HG03432 (cell line): ENCODE measurements around the gene DNMT3A.

Experiments
- ATAC-seq: cut with Tn5 transposase; IDR thresholded peaks from one replicate; pipeline ENCODE4 v1.9.1; 2021; ENCODE audit warnings: mild to moderate bottlenecking, moderate library complexity; ENCODE audit not compliant: unreplicated experiment

DNMT3A gene

DNA sequence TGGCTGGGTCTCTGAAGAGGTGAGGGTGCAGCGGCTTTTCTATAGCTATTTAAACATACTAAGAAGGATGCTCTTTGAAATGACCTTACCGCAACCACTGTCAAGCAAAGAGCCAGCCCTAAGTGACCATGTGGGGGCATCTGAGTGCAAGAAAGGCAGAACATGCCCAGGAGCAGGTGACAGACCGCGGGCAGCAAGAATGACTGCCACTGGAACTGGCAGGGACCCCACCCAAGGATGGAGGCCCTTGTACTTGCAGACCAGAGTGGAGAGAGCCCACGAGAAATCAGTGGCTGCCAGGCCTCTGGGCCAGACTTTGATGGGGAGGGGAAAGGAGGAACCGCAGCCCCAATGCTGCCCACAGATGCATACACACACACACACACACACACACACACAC, 33.1 kb downstream of the DNMT3A start:
- ATAC-seq = no peak

DNA sequence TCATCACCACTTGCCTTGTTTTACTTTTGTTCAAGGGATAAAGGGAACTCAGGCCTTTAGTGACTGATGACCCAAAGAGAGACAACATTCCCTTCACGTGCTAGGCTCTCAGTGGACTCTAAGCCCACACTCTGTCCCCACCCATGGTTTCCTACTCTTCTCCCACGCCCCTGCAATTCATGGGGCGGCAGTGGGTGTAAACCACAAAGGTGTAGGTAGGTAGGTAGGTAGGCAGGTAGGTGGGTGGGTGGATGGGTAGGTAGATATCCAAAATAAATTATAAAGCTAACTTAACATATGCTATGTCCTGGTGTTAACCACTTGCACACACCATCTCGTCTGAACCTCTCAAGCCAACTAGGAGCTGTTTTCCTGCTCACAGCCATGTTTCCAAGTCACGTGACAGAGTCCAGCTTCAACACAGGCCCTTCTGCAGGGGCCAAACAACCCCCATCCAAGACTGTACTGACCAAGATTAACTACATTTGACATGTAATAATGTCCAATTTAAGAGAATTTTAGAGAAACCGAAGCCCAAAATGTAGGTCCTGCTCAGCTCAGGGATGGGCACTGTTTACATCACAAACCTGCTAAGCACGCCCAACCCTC, 33.7 kb downstream of the DNMT3A start:
- no peak for ATAC-seq

DNA sequence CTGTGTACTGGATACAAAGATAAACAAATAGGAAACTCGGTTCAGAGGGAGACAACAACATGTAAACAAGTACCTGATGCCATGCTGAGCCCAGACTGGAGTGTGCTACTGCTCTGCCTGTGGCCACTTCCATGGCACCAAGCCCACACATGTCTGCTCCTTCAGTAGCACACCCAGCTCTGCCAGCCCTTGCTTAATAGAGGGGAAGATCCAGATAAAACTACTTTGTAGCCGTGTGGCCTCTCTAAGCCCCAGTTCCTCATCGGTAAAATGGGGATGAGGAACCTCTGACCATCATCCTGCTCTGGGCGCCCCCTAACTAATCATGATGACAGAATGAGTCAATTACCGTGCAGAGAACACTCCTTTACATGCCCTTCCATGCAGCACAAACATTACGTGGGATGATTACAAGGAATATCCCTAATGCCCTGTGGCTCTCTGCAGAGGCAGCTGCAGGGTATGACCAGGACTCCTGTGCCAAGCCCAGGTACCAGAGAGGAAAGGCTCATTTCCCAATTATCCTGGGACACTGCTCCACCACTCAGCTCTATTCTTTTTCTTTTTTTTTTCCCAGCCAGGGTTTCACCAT, 34.9 kb downstream of the DNMT3A start:
- ATAC-seq = no peak

DNA sequence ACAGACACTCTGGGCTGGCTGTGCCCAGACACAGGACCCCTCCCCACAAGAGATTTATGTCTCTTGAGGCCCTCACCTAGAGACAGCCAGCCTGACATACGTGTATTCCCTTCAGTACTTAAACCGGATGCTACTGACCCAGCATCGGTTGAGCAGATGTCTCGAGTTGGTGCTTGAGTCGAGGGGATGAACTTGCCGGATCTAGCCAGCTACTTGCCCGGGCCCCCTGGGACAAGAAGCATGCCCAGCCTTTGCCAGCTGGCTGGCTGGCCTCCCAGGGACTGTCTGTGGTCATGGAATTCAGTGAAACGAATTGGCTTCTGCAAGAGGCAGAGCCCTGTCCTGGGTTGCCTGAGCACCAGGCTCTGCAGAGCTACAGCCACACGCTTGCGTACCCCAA, 36.0 kb downstream of the DNMT3A start:
- no peak for ATAC-seq

DNA sequence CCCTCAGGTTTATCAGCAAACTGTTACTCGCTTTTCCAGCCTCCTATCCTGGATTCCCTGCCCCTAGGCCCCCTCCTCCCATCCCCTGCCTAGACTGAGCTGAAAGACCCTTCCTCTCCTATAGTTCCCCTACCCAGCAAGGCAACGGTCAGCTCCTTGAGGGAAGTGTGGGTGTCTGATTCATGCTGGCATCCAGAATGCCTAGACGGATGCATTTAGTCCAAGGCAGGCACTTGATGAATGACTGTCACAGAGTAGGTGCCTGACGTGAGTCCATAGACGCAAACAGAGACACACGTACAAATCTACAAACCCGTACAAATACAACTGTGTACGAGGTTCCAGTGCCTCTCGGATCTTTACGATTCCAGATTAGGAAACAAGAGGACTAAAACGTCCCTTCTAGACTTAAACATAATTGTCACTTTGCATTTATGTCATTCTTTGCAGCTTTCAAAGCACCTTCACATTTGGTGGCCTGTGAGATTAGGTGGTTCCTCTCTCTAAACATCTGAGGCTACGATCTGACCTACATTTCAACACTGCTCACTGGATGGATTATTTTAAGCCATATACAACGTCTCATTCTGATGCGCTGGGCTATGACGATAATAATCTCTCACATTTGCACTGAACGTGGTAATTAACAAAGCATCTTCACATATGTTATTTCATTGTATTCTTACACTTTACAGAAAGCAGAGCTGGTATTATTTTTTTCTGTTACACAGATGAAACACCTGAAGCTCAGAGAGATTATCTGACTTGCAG, 36.7 kb downstream of the DNMT3A start:
- ATAC-seq = no peak

DNA sequence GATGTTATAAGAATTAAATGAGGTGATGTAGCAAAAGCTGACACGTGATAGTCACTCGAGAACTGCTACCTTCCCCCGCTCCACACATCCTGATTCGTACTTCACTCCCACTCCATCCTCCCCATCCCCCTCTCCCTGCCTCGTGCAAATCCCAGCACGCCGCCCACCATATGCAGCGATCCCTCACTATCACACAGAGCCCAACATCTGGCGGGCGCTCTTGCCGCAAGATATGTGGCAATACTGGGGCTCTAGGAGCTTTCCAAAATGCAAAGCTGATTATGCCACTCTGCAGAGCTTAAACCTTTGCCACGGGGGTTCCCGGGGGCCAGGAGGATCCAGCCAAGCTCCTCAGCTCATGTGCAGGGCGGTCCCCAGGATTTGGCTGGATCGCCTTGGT, 37.4 kb downstream of the DNMT3A start:
- no peak for ATAC-seq

DNA sequence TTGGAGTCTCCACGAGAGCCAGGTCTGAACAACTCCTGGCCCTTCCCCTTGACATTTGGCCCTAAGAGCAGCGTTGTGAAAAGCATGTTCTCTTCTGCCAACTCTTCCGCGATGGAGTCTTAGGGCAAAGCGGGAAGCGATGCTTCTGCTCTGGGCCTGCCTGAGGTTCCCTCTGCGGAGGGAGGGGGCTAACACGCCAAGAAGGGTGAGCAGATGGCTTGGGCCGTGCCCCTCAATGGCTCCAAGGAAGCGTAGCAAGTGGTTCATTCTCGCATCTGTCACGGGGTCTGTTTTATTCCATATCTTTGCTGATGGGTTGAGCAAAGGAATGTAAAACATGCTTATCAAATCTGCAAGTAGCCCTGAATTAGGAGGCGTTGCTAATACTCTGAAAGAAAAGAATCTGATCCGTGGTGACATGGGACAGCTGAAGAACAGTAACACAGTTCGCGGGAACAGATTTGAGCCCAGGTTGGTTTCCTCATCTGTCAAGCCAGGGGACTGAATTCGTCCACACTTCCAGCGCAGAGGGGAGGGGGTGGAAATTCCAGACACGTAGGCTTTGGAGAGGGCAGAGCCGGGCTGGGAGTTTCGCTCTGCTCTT, 38.0 kb downstream of the DNMT3A start:
- no peak for ATAC-seq

DNA sequence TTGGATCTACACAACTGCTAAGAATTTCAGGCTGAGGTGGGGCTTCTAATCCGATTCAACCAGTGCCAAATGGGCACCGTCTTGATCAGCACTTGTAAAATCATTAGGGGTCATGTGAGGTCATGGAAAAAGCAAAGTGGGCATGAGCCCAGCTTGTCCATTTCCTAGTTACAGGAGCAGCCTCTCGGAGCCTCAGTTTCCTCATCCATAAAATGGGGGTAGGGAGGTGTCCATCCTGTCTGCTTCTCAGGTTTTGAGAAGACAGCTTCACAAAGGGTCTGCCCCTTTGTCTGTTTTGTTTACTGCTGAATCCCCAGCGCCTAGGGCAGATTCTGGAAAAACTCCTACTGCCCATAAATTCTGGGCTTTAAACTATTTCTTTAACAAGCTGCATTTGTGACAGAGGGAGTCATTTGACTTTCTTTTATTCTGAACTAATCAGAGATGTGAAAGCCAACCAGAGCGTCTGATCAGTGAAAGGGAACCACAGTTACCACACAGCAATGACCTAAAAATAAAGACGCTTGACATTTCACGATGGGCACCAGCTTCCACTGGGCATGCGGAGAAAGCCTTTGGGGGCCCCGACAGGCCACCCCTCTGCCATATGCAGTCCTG, 38.9 kb downstream of the DNMT3A start:
- ATAC-seq = no peak

DNA sequence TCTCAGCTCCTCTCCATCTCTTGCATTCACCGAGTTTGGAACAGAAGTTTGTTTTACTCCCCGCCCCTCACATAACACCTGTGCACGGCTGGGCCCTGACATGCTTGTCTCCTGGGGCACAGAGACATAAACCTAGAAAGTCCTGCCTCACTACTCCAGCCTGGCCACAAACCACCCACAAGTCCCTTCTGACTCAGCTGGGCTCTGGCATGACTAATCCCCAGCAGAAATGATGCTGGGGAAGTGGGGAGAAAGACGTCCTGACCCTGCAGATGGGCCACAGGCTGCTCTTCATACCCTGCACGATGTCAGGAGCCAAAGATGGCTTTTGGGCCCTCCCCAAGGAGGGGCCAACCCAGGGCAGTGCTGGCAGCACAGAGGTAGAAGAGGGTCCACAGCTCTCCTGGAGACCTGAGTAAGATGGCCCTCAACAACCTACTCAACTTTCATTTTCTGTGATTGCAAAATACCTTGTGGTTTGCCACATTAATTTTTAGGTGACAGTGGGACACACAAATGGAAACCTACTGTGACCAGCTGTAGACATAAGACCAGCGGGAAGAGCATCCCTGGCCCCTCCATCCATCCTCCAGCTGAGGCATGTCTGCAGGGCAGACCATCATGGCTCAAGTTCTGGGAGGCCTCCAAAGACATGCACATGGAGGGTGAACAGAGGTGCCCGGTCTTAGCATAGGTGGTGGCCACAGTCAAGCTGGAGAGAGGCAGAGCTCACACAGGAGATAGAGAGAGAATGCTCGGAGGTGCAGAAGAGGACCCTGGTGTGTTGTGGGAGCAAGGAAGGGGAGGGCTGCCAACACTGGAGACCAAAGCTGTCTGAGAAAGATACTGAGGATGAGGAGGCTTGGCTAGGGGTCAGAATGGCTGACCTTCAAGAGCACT, 40.0 kb downstream of the DNMT3A start:
- peak; percentile 92 for ATAC-seq

DNA sequence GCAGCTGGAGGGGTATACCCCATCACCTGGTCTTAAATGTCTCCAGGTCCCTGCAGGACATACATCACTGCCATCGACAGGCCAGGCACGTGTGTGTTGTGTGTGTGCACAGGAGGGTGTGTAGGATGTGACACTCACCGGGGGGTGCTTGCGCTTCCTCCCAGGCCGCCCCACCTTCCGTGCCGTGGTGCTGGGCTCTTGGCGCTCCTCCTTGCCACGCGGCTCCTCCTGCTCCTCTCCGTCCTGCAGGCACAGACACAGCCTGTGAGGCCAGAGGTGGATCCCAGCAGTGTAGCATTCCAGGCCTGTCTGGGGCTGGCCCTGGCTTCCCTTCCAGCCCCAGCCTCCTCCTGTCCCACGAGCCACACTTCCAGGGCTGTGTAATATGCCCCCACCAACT, 41.7 kb downstream of the DNMT3A start:
- no peak for ATAC-seq

DNA sequence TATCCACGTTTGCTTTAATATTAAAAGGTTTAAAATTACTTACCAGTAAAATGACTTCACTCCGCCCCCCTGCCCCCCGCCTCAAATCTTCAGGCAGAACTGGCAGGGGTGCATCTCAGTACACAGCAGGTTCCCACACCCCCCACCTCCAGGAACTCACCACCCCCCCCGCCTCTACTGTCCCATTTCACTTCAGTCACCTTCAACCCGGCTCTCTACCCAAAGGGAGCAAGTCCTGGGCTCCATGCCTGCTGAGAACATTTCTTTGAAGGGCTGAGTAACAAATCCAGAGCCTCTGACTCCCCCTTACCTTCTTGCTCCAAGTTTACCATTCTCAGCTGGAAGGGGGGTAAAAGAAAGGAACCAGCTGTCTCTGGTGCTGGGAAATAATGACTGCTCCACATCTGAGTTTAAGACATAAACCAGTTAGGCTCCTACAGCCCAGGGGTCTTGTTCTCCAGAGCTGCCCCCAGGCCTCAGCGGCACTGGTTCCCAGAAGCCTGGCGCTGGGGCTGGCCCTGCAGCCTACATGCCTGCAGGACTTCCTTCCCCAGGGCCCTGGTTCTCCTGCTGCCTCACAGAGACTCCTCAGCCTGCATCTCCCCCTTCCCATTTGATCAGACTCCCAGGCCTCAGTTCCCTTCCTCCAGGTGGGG, 42.8 kb downstream of the DNMT3A start:
- no peak for ATAC-seq

DNA sequence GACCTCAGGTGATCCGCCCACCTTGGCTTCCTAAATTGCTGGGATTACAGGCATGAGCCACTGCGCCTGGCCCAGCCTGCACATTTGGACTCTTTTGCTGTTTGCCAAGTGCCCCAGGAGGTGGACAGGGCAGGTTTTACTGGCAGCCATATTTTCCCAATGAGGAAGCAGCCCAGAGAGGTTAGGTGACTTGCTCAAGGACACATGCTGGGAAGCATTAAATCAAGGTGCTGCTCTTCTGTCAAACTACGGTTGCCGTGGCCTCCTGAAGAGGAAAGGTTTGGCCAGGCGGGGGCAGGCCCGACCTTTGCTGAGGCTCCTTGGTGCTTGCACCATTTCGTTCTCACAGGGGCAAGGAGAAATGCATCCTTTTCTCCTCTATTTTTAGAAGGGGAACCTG, 44.0 kb downstream of the DNMT3A start:
- no peak for ATAC-seq

DNA sequence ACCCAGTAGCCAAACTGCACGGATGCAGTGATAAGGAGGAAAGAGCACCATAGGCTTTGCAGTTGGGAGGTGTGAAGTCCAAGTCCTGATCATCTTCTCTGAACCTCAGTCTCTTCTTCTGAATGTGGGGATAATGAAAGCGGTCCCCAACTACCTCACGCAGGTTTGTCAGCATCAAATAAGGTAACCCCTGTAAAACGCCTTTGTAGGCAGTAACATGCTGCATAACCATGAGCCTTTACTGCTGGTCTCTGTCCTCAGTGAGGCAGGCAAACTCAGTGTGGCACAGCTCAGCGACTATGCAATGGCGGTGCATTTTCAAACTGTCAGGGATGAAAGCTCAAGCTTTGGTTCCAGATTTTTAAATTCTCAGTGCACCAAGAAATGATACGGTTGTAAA, 46.1 kb downstream of the DNMT3A start:
- ATAC-seq = peak; percentile 1

DNA sequence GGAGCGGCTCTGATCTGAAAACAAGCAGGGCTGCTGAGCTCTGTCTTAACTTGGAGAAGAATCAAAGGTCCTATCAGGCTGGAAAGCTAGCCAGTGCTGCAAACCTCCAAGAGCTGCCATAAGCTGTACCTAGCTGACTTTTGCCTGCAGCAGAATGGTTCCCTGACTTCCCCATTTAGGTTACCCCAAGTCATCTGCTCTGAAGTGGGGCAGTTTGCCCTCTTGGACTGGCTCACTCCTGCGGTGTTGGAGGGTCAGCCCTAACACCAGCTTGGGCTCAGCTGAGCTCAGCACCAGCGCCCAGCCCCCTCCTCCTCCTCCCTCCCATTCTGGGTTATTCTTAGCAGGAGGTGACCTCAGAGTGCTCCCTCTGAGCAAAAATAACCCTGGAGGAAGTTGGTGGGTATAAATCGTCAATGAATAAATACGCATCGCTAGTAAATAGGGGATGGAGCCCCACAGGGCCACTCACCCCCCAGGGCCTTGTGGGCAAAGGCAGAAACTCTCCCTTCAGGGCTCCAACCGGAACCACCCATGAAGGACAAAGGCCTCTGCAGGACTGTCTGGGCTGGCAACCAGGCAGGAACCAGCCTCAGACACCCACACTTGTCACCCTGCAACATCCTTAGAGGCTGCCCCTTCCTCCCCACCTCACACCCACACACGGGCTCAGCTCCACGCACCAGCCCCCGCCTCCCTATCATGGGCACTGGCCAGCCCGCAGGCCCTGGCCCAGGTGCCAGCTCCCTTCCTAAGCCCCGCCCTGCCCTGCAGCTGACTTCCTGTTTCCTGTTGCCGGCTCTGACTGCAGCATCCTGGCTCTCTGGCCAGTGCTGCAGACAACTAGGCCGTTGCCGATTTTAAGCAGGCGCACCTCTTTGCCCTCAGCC, 46.9 kb downstream of the DNMT3A start:
- ATAC-seq = peak; percentile 91

DNA sequence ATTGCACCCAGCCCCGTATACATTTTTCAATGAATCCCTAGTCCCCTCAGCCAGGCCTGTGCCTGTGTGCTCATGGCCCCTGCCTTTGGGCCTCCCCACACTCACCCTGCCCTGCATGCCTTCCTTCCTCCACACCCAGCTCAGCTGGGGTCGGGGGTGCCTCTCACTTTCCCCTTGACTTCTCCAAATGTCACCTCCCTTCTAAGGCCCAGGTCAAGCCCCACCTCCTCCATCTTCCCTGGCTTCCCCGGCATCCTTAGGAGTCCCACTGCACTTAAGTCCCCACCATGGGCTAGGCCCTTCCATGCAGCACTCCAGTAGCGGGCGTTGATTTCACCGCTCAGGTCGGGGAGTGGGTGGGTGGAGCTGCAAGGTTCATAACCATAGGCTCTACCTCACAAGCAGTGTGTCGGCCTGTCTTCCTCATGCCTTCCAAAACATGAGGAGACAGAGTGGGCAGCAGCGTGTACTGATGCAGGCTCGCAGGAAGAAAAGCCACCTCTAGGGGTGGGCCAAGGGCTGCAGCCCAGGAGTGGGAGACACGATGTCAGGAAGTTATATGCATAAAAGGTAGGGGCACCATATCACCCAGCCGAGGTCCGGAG, 47.7 kb downstream of the DNMT3A start:
- no peak for ATAC-seq

DNA sequence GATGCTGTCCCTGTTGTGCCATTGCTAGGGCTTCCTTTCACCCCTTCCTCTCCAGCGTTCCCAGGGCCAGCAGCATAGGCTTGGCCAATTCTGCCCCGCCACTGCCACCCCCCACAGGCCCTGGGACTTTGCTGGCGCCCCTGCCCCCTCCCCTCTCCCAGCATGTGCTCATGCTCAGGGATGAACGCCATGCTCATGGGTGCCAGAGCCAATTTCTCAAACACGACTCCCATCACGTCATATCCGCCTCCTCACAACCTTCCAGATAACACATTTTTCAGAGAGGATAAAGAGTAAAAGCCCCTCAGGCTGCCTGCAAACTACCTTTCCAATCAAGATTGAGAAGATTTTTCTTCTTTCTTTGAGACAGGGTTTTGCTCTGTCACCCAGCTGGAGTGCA, 48.6 kb downstream of the DNMT3A start:
- no peak for ATAC-seq

DNA sequence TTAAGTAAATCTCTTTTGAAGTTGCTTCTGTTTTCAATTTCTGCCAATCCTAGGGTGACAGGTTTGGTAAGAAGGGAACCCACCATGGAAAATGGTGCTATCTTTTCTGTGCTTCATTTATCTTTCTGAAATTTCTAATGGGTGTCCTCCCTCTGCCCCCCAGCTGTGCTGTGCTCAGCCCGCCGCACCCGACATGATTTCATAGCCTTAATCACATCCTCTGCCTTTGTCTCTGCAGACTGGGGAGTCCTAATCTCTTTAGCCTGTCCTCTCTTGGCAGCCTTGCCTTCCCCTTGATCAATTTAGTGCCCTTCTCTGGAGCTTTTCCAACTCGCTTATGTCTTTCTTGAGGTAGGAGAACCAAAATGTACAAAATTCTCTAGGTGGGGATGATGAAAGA, 49.3 kb downstream of the DNMT3A start:
- ATAC-seq = no peak

DNA sequence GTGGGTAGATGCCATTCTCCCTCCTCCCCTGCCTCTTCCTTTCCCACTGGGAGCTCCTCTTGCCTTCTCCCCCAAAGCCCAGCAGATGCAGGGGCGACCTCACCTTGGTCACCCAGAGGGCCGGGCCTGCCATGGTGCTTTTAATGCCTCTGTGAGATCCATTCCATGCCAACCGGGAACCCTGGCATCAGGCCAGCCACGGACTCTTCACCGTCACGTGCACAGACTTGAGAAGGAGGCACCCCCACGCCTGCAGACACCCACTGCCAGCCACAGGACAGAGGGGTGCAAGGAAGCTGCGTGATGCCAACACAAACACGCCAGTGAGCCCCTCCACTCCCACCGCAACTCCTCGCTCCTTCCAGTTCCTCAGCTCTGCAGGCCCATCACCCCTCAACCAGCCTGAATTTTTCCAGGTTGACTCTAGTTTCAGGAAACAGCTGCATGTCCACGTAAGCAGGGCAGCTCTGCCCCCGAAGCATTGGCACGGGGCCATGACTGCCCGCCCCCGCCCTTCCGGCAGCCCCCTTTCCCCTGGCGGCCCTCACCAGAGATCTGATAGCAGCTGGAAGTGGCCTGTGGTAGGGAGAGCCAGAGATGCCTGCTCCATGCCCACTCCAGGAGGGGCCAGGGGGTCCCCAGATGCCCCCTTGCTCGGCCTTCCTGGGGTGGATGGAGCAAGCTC, 50.8 kb downstream of the DNMT3A start:
- no peak for ATAC-seq
